HepG2 (cell line): Measurements from ENCODE around the gene MAFB. TPM values are rescaled to one million over a fixed set of nuclear protein-coding genes. Genes with fewer than 3 reads are reported as not detected.

ENCODE experiments used
- CAMTA2 ChIP-seq: sonication (generic); formaldehyde crosslinking; IDR thresholded peaks from 2 replicates; pipeline ENCODE4 v1.4.0; 2020; ENCODE audit warnings: mild to moderate bottlenecking, missing genetic modification reagents, borderline replicate concordance
- ETV6 ChIP-seq: sonication (generic); formaldehyde crosslinking; conservative IDR thresholded peaks from 2 replicates; pipeline ENCODE4 v1.4.0; 2020; ENCODE audit warnings: missing genetic modification reagents
- EZH2 ChIP-seq: conservative IDR thresholded peaks from 2 replicates; pipeline ENCODE4 v1.6.1; 2012; ENCODE audit warnings: mild to moderate bottlenecking, low read depth, low read length, moderate library complexity
- FOSL2 ChIP-seq: sonication (generic); formaldehyde crosslinking; IDR thresholded peaks from 2 replicates; pipeline ENCODE4 v1.4.0; 2020; ENCODE audit warnings: missing genetic modification reagents
- HMG20B ChIP-seq: conservative IDR thresholded peaks from 2 replicates; pipeline ENCODE4 v1.6.1; 2016; ENCODE audit warnings: missing genetic modification reagents, missing compliant biosample characterization
- HMGA1 ChIP-seq: sonication (generic); formaldehyde crosslinking; conservative IDR thresholded peaks from 2 replicates; pipeline ENCODE4 v1.4.0; 2020; ENCODE audit warnings: missing genetic modification reagents
- KLF9 ChIP-seq: IDR thresholded peaks from 2 replicates; pipeline ENCODE4 v1.6.1; 2016; ENCODE audit warnings: low read depth
- MTF2 ChIP-seq: sonication (generic); formaldehyde crosslinking; IDR thresholded peaks from 2 replicates; pipeline ENCODE4 v1.5.0; 2020; ENCODE audit warnings: missing genetic modification reagents, borderline replicate concordance
- NR2F2 ChIP-seq: IDR thresholded peaks from 2 replicates; pipeline ENCODE4 v1.6.1; 2012; ENCODE audit warnings: low read depth, inconsistent platforms, borderline replicate concordance
- PAF1 ChIP-seq: IDR thresholded peaks from 2 replicates; pipeline ENCODE4 v1.6.1; 2016; ENCODE audit warnings: missing genetic modification reagents, missing compliant biosample characterization
- RFX3 ChIP-seq: IDR thresholded peaks from 2 replicates; pipeline ENCODE4 v1.6.1; 2016; ENCODE audit warnings: missing biosample characterization, missing genetic modification reagents
- RNF2 ChIP-seq: fragments of 450-650 bp; conservative IDR thresholded peaks from 2 replicates; pipeline ENCODE4 v1.6.1; 2016; ENCODE audit warnings: low read depth
- SMAD9 ChIP-seq: sonication (generic); formaldehyde crosslinking; IDR thresholded peaks from 2 replicates; pipeline ENCODE4 v1.5.1; 2020; ENCODE audit warnings: mild to moderate bottlenecking, missing genetic modification reagents
- SP4 ChIP-seq: sonication (generic); formaldehyde crosslinking; IDR thresholded peaks from 2 replicates; pipeline ENCODE4 v1.8.1; 2023; ENCODE audit warnings: mild to moderate bottlenecking, missing genetic modification reagents
- SUZ12 ChIP-seq: fragments of 150-350 bp; IDR thresholded peaks from 2 replicates; pipeline ENCODE4 v1.6.1; 2014; ENCODE audit warnings: low read depth, low read length
- TCF12 ChIP-seq, 2 experiments: fragments of 450-650 bp in 1 of 2; sonication (generic) in 1 of 2; formaldehyde crosslinking in 1 of 2; IDR thresholded peaks; 2 replicates each; pipeline versions ENCODE4 v1.6.1 to v1.8.0; 2017 to 2022; ENCODE audit warnings: antibody characterized with exemption in 1 of 2, mild to moderate bottlenecking in 1 of 2, missing genetic modification reagents in 1 of 2, moderate library complexity in 1 of 2
- THAP11 ChIP-seq: IDR thresholded peaks from 2 replicates; pipeline ENCODE4 v1.6.1; 2016; ENCODE audit warnings: missing biosample characterization, missing genetic modification reagents
- TRIM24 ChIP-seq: sonication (generic); formaldehyde crosslinking; IDR thresholded peaks from 2 replicates; pipeline ENCODE4 v1.8.0; 2022; ENCODE audit warnings: mild to moderate bottlenecking, missing genetic modification reagents
- ZNF160 ChIP-seq: sonication (generic); formaldehyde crosslinking; IDR thresholded peaks from 2 replicates; pipeline ENCODE4 v1.8.0; 2022; ENCODE audit warnings: mild to moderate bottlenecking, inconsistent platforms, missing genetic modification reagents
- ZNF280B ChIP-seq: sonication (generic); formaldehyde crosslinking; IDR thresholded peaks from 2 replicates; pipeline ENCODE4 v1.5.0; 2020; ENCODE audit warnings: missing genetic modification reagents, mild to moderate bottlenecking, borderline replicate concordance
- ZNF343 ChIP-seq: sonication (generic); formaldehyde crosslinking; IDR thresholded peaks from 2 replicates; pipeline ENCODE4 v1.4.0; 2020; ENCODE audit warnings: mild to moderate bottlenecking, missing genetic modification reagents
- ZNF383 ChIP-seq: sonication (generic); formaldehyde crosslinking; IDR thresholded peaks from 2 replicates; pipeline ENCODE4 v1.4.0; 2020; ENCODE audit warnings: missing genetic modification reagents, mild to moderate bottlenecking, borderline replicate concordance
- ZSCAN21 ChIP-seq: sonication (generic); formaldehyde crosslinking; IDR thresholded peaks from 2 replicates; pipeline ENCODE4 v1.8.0; 2022; ENCODE audit warnings: mild to moderate bottlenecking, missing genetic modification reagents, moderate library complexity, borderline replicate concordance
- polyA plus RNA-seq, 8 experiments: library from polyadenylated mRNA; depleted of rRNA in 3 of 8; stranded (reverse) in 7 of 8; unstranded in 1 of 8; fragments of >200 nt; fragmentation: Illumina TruSeq in 4 of 8; extraction: Trizol in 4 of 8; gene quantifications; 2 replicates each; pipeline versions ENCODE4 v1.2.1 to v1.2.3, GENCODE V29; 2011 to 2016; ENCODE audit warnings: low read depth in 4 of 8, missing spikeins in 1 of 8, mixed read lengths in 1 of 8; ENCODE audit not compliant: insufficient read depth in 1 of 8
- total RNA-seq, 5 experiments: library from RNA; depleted of rRNA; stranded (reverse); fragments of >200 nt; fragmentation: Illumina TruSeq; extraction: Trizol; gene quantifications; 2 replicates each; pipeline ENCODE4 v1.2.3, GENCODE V29; 2016; ENCODE audit warnings: low read depth in 1 of 5
- TF ChIP-seq, protein P1 (sequence below): sonication (generic); formaldehyde crosslinking; IDR thresholded peaks from 2 replicates; pipeline ENCODE4 v1.8.0; 2022; ENCODE audit warnings: missing genetic modification reagents, mild to moderate bottlenecking, moderate library complexity, borderline replicate concordance
- TF ChIP-seq, protein P2 (sequence below): sonication (generic); formaldehyde crosslinking; IDR thresholded peaks from 2 replicates; pipeline ENCODE4 v1.4.0; 2020; ENCODE audit warnings: missing genetic modification reagents

The MAFB gene
- total and polyA plus RNA-seq, 2 of the 13 experiments (the other 11 are each of a cell fraction or from before 2014, with no cell fraction given): 0.08 to 0.11 TPM

GRCh38 chr20:40689943-40690835 is 1.2 kb upstream of the MAFB start (continued):
- TF ChIP-seq ZNF280B (CRISPR knock-in tag) (peak; percentile 66), ETV6 (no peak), SMAD9 (CRISPR knock-in tag) (peak; percentile 83), SP4 (CRISPR knock-in tag) (no peak), EZH2 (no peak; the same call in 1 of the 2 replicates), CAMTA2 (CRISPR knock-in tag) (0 out of 2 replicates have a peak, but pooled peaks have one; percentile 11), TRIM24 (CRISPR knock-in tag) (no peak), ZSCAN21 (0 out of 2 replicates have a peak, but pooled peaks have one; percentile 54), HMGA1 (CRISPR knock-in tag) (no peak), ZNF343 (CRISPR knock-in tag) (no peak), ZNF160 (peak; percentile 6; the same call in 1 of the 2 replicates), KLF9 (CRISPR knock-in tag) (no peak), TCF12 (IDR thresholded peaks at IDR 0.05) (no peak), TCF12 (CRISPR knock-in tag; IDR thresholded peaks at IDR 0.05) (no peak), ZNF383 (CRISPR knock-in tag) (no peak), PAF1 (no peak), MTF2 (CRISPR knock-in tag) (peak; percentile 89; the same call in 1 of the 2 replicates), FOSL2 (CRISPR knock-in tag) (0 out of 2 replicates have a peak, but pooled peaks have one; percentile 27), NR2F2 (0 out of 2 replicates have a peak, but pooled peaks have one; percentile 5), RNF2 (no peak), THAP11 (CRISPR knock-in tag) (0 out of 2 replicates have a peak, but pooled peaks have one; percentile 22), HMG20B (CRISPR knock-in tag) (no peak; the same call in 1 of the 2 replicates), SUZ12 (no peak; the same call in 1 of the 2 replicates), RFX3 (CRISPR knock-in tag) (no peak)
- TF ChIP-seq, protein P1, sequence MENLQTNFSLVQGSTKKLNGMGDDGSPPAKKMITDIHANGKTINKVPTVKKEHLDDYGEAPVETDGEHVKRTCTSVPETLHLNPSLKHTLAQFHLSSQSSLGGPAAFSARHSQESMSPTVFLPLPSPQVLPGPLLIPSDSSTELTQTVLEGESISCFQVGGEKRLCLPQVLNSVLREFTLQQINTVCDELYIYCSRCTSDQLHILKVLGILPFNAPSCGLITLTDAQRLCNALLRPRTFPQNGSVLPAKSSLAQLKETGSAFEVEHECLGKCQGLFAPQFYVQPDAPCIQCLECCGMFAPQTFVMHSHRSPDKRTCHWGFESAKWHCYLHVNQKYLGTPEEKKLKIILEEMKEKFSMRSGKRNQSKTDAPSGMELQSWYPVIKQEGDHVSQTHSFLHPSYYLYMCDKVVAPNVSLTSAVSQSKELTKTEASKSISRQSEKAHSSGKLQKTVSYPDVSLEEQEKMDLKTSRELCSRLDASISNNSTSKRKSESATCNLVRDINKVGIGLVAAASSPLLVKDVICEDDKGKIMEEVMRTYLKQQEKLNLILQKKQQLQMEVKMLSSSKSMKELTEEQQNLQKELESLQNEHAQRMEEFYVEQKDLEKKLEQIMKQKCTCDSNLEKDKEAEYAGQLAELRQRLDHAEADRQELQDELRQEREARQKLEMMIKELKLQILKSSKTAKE (CRISPR knock-in tag): no peak
- TF ChIP-seq, protein P2, sequence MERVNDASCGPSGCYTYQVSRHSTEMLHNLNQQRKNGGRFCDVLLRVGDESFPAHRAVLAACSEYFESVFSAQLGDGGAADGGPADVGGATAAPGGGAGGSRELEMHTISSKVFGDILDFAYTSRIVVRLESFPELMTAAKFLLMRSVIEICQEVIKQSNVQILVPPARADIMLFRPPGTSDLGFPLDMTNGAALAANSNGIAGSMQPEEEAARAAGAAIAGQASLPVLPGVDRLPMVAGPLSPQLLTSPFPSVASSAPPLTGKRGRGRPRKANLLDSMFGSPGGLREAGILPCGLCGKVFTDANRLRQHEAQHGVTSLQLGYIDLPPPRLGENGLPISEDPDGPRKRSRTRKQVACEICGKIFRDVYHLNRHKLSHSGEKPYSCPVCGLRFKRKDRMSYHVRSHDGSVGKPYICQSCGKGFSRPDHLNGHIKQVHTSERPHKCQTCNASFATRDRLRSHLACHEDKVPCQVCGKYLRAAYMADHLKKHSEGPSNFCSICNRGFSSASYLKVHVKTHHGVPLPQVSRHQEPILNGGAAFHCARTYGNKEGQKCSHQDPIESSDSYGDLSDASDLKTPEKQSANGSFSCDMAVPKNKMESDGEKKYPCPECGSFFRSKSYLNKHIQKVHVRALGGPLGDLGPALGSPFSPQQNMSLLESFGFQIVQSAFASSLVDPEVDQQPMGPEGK (CRISPR knock-in tag): no peak; the same call in 1 of the 2 replicates
